Keratinocyte (primary cell): ENCODE measurements around the gene PPA2. TPM values are rescaled to one million over a fixed set of nuclear protein-coding genes. Genes with fewer than 3 reads are reported as not detected.

ENCODE experiments used
- DNase-seq: peaks from one replicate; pipeline ENCODE4 v3.0.0-alpha.2; 2011; ENCODE audit warnings: low read depth, missing footprints, low spot score
- FAIRE-seq: peaks from 2 replicates; lab custom pipeline; 2011; peaks lifted over from hg19 to GRCh38; lab: Jason Lieb, UNC
- H2AFZ ChIP-seq: 2 replicates; pipeline ENCODE4 v1.6.0; 2012; ENCODE audit warnings: low read length, control low read depth, inconsistent platforms; ENCODE audit not compliant: control insufficient read depth
- H3K27ac ChIP-seq: 2 replicates; pipeline ENCODE4 v1.5.1; 2011; ENCODE audit warnings: low read length; ENCODE audit not compliant: control insufficient read depth, insufficient read depth
- H3K27me3 ChIP-seq: 3 replicates; pipeline ENCODE4 v1.6.0; 2011; ENCODE audit warnings: low read length; ENCODE audit not compliant: control insufficient read depth, insufficient read depth; ENCODE audit errors: extremely low read depth
- H3K36me3 ChIP-seq, 2 experiments: 2 replicates in 1 of 2; 3 replicates in 1 of 2; pipeline ENCODE4 v1.5.1; 2011; ENCODE audit warnings: low read length in 2 of 2, mild to moderate bottlenecking in 1 of 2; ENCODE audit not compliant: control insufficient read depth in 2 of 2, insufficient read depth in 2 of 2; ENCODE audit errors: extremely low read depth in 1 of 2
- H3K4me1 ChIP-seq: 3 replicates; pipeline ENCODE4 v1.5.1; 2011; ENCODE audit warnings: low read length; ENCODE audit not compliant: control insufficient read depth, insufficient read depth; ENCODE audit errors: extremely low read depth
- H3K4me2 ChIP-seq: 3 replicates; pipeline ENCODE4 v1.6.0; 2011; ENCODE audit warnings: low read depth, low read length; ENCODE audit not compliant: control insufficient read depth, insufficient read depth; ENCODE audit errors: extremely low read depth
- H3K4me3 ChIP-seq, 3 experiments: fragments of 200-600 bp in 1 of 3; sonication (generic) in 1 of 3; 2 replicates in 2 of 3; 3 replicates in 1 of 3; pipeline ENCODE4 v1.5.1; 2011 to 2016; ENCODE audit warnings: low read length in 3 of 3, mild to moderate bottlenecking in 3 of 3, control low read depth in 2 of 3, inconsistent platforms in 1 of 3, low read depth in 1 of 3, mixed read lengths in 1 of 3, mixed run types in 1 of 3, moderate library complexity in 1 of 3; ENCODE audit not compliant: control insufficient read depth in 2 of 3, insufficient read depth in 2 of 3; ENCODE audit errors: extremely low read depth in 1 of 3
- H3K79me2 ChIP-seq: 2 replicates; pipeline ENCODE4 v1.6.0; 2012; ENCODE audit warnings: low read length; ENCODE audit not compliant: control insufficient read depth, insufficient read depth
- H3K9ac ChIP-seq: 3 replicates; pipeline ENCODE4 v1.6.0; 2011; ENCODE audit warnings: low read length; ENCODE audit not compliant: control insufficient read depth, insufficient read depth; ENCODE audit errors: extremely low read depth
- H3K9me1 ChIP-seq: 3 replicates; pipeline ENCODE4 v1.6.0; 2011; ENCODE audit warnings: low read length; ENCODE audit not compliant: control insufficient read depth, insufficient read depth; ENCODE audit errors: extremely low read depth
- H3K9me3 ChIP-seq: 2 replicates; pipeline ENCODE4 v1.5.1; 2012; ENCODE audit warnings: low read depth, low read length; ENCODE audit not compliant: control insufficient read depth
- H4K20me1 ChIP-seq: 3 replicates; pipeline ENCODE4 v1.6.0; 2011; ENCODE audit warnings: low read length; ENCODE audit not compliant: control insufficient read depth, insufficient read depth; ENCODE audit errors: extremely low read depth
- CTCF ChIP-seq, 3 experiments: IDR thresholded peaks in 1 of 3; conservative IDR thresholded peaks in 1 of 3; optimal IDR thresholded peaks in 1 of 3; 2 replicates in 2 of 3; 3 replicates in 1 of 3; pipeline versions ENCODE3 to v1.5.1; 2011; ENCODE audit warnings: low read length in 3 of 3, mild to moderate bottlenecking in 3 of 3, moderate library complexity in 2 of 3, control low read depth in 1 of 3, inconsistent platforms in 1 of 3; ENCODE audit not compliant: insufficient read depth in 2 of 3; ENCODE audit errors: extremely low read depth in 1 of 3
- EZH2 ChIP-seq: IDR thresholded peaks from one replicate; pipeline ENCODE4 v1.6.1; 2012; ENCODE audit warnings: inconsistent platforms, mild to moderate bottlenecking, low read length, moderate library complexity
- dilution Hi-C: fragments of 300-500 bp; cut with MboI; formaldehyde crosslinking; loops from one replicate; pipeline ENCODE4 v1.7.0; 2020; ENCODE audit warnings: low sequenced_read_pairs; ENCODE audit not compliant: extremely low pct_ligation_motif_present
- polyA plus RNA-seq, 5 experiments: library from polyadenylated mRNA; depleted of rRNA in 3 of 5; stranded (reverse) in 3 of 5; stranded (forward) in 1 of 5; unstranded in 1 of 5; fragments of >200 nt; gene quantifications; 1 replicate in 1 of 5; 2 replicates in 3 of 5; 3 replicates in 1 of 5; pipeline versions ENCODE4 v1.2.1 to v1.2.3, GENCODE V29; 2011 to 2012; ENCODE audit warnings: missing spikeins in 2 of 5, low read depth in 1 of 5, low replicate concordance in 1 of 5

Gene PPA2
- polyA plus RNA-seq, 1 donor (not counting 4 experiments of a cell fraction or from before 2014, with no cell fraction given), result 174 TPM

- FAIRE-seq (no peak), DNase-seq (no peak)
- H3K4me3 ChIP-seq, result no peak overlapping the region
- no peak overlapping the region for H2AFZ ChIP-seq
- no peaks in the 10 kb centered on the region for H4K20me1 ChIP-seq
- H3K27ac ChIP-seq, result no peak overlapping the region
- no peaks in the 10 kb centered on the region for H3K9me3 ChIP-seq
- no peaks in the 10 kb centered on the region for H3K79me2 ChIP-seq
- H3K4me1 ChIP-seq, result no peaks in the 10 kb centered on the region
- H3K4me2 ChIP-seq, result no peak overlapping the region
- peaks cover 0 to 6% of the 10 kb centered on the region in 2 experiments for H3K36me3 ChIP-seq
- no peak for TF ChIP-seq EZH2
- TF ChIP-seq CTCF (optimal IDR thresholded peaks at IDR 0.05 in 1 of 3, IDR thresholded peaks at IDR 0.05 in 1 of 3, conservative IDR thresholded peaks at IDR 0.05 in 1 of 3; ENCODE audit: extremely low read depth in 1 of 3, insufficient read depth in 2 of 3, low read length in 3 of 3), result no peak
- no peaks in the 10 kb centered on the region for H3K27me3 ChIP-seq
- H3K9ac ChIP-seq, result no peak overlapping the region
- no peaks in the 10 kb centered on the region for H3K9me1 ChIP-seq
- dilution Hi-C loops, result no loop called here
These were observed 122.9 kb downstream of the PPA2 start for GRCh38 chr4:105350859-105351490.

- dilution Hi-C loops, result no loop called here
- no peaks in the 10 kb centered on the region for H3K79me2 ChIP-seq
- no peaks in the 10 kb centered on the region for H3K4me1 ChIP-seq
- H3K27ac ChIP-seq, result no peak overlapping the region
- H3K36me3 ChIP-seq, result peaks cover 0 to 4% of the 10 kb centered on the region in 2 experiments
- H3K9me1 ChIP-seq, result no peaks in the 10 kb centered on the region
- no peaks in the 10 kb centered on the region for H4K20me1 ChIP-seq
- no peak overlapping the region for H3K9ac ChIP-seq
- H2AFZ ChIP-seq, result no peak overlapping the region
- FAIRE-seq (no peak), DNase-seq (no peak)
- no peaks in the 10 kb centered on the region for H3K9me3 ChIP-seq
- no peak overlapping the region for H3K4me3 ChIP-seq
- H3K27me3 ChIP-seq, result no peaks in the 10 kb centered on the region
- H3K4me2 ChIP-seq, result no peak overlapping the region
- TF ChIP-seq CTCF (optimal IDR thresholded peaks at IDR 0.05 in 1 of 3, IDR thresholded peaks at IDR 0.05 in 1 of 3, conservative IDR thresholded peaks at IDR 0.05 in 1 of 3; ENCODE audit: extremely low read depth in 1 of 3, insufficient read depth in 2 of 3, low read length in 3 of 3) (no peak), EZH2 (no peak)
These were observed 125.1 kb downstream of the PPA2 start for GRCh38 chr4:105348719-105349118.
